GM12878 (cell line): ENCODE data around the gene VTI1A. TPM values are rescaled to one million over a fixed set of nuclear protein-coding genes. Genes with fewer than 3 reads are reported as not detected.

Experiments
- ATAC-seq: fragments of 200-7000 bp; cut with Tn5 transposase; 3 replicates; pipeline ENCODE4 v1.9.1; 2020; ENCODE audit warnings: mild to moderate bottlenecking, moderate library complexity
- BruUV-seq: library from RNA; stranded (reverse); fragments of 400-500 nt; replicated peaks from 2 replicates; lab custom pipeline; 2021; lab: Mats Ljungman, UMichigan
- CTCF ChIA-PET: fragments of 300-600 bp; sonication (Branson Sonifier 250); formaldehyde crosslinking; extraction: SDS; loops from one replicate; lab custom pipeline; 2021; ENCODE audit warnings: inconsistent platforms; lab: Yijun Ruan, JAX
- POLR2A ChIA-PET: fragments of 350-600 bp; formaldehyde crosslinking; extraction: SDS; loops from one replicate; lab custom pipeline; 2021; ENCODE audit warnings: inconsistent platforms; lab: Charles Lee
- RAD21 ChIA-PET: fragments of 300-600 bp; sonication (Branson Sonifier 250); formaldehyde crosslinking; loops from one replicate; lab custom pipeline; 2023; ENCODE audit warnings: antibody characterized with exemption; ENCODE audit not compliant: unreplicated experiment; lab: Charles Lee
- SMC1A ChIA-PET: fragments of 300-600 bp; sonication (Branson Sonifier 250); formaldehyde crosslinking; loops from one replicate; lab custom pipeline; 2023; ENCODE audit not compliant: unreplicated experiment, uncharacterized antibody; lab: Charles Lee
- DNase-seq: peaks from one replicate; pipeline ENCODE4 v3.0.0-alpha.2; 2011; ENCODE audit warnings: low read depth, low spot score
- FAIRE-seq: peaks from 3 replicates; lab custom pipeline; 2011; peaks lifted over from hg19 to GRCh38; lab: Jason Lieb, UNC
- H2AFZ ChIP-seq: 2 replicates; pipeline ENCODE4 v1.6.0; 2011; ENCODE audit warnings: low read depth, low read length, control low read depth; ENCODE audit not compliant: control insufficient read depth
- H3K27ac ChIP-seq: 2 replicates; pipeline ENCODE4 v1.5.1; 2011; ENCODE audit warnings: control low read depth; ENCODE audit not compliant: control insufficient read depth, insufficient read depth
- H3K27me3 ChIP-seq, 2 experiments: replicated peaks in 1 of 2; 2 replicates each; pipeline versions ENCODE4 v1.6.0 to v1.6.1; 2011; ENCODE audit warnings: low read length in 1 of 2; ENCODE audit not compliant: control insufficient read depth in 2 of 2, insufficient read depth in 2 of 2
- H3K36me3 ChIP-seq, 2 experiments: 2 replicates each; pipeline ENCODE4 v1.5.1; 2011; ENCODE audit warnings: low read length in 1 of 2; ENCODE audit not compliant: control insufficient read depth in 2 of 2, insufficient read depth in 2 of 2
- H3K4me1 ChIP-seq: 2 replicates; pipeline ENCODE4 v1.6.1; 2011; ENCODE audit warnings: mild to moderate bottlenecking, low read length, moderate library complexity, mixed read lengths; ENCODE audit not compliant: control insufficient read depth, insufficient read depth
- H3K4me2 ChIP-seq: 2 replicates; pipeline ENCODE4 v1.6.0; 2011; ENCODE audit warnings: control low read depth; ENCODE audit not compliant: control insufficient read depth, insufficient read depth
- H3K4me3 ChIP-seq: fragments of 200-600 bp; sonication (generic); 2 replicates; pipeline ENCODE4 v1.5.1; 2016
- H3K79me2 ChIP-seq: 2 replicates; pipeline ENCODE4 v1.6.0; 2011; ENCODE audit warnings: low read length; ENCODE audit not compliant: control insufficient read depth, insufficient read depth
- H3K9ac ChIP-seq: 2 replicates; pipeline ENCODE4 v1.8.0; 2011; ENCODE audit warnings: low read length, control low read depth, mixed read lengths; ENCODE audit not compliant: control insufficient read depth, insufficient read depth
- H3K9me3 ChIP-seq: replicated peaks from 3 replicates; pipeline ENCODE4 v1.5.1; 2011; ENCODE audit warnings: mild to moderate bottlenecking, low read length; ENCODE audit not compliant: control insufficient read depth, insufficient read depth
- H4K20me1 ChIP-seq: 2 replicates; pipeline ENCODE4 v1.6.0; 2011; ENCODE audit not compliant: control insufficient read depth, insufficient read depth
- ATF7 ChIP-seq: fragments of 450-650 bp; IDR thresholded peaks from 2 replicates; pipeline ENCODE4 v1.6.1; 2016; ENCODE audit warnings: low read depth, mild to moderate bottlenecking
- SMAD1 ChIP-seq: fragments of 450-650 bp; IDR thresholded peaks from 2 replicates; pipeline ENCODE4 v1.6.1; 2018; ENCODE audit warnings: mild to moderate bottlenecking, low read depth; ENCODE audit not compliant: partially characterized antibody
- SUZ12 ChIP-seq: fragments of 200-600 bp; sonication (generic); IDR thresholded peaks from one replicate; pipeline ENCODE4 v1.6.1; 2018; ENCODE audit warnings: antibody characterized with exemption, mild to moderate bottlenecking; ENCODE audit not compliant: unreplicated experiment
- TCF7 ChIP-seq: IDR thresholded peaks from 2 replicates; pipeline ENCODE4 v1.6.1; 2014; ENCODE audit warnings: antibody characterized with exemption, borderline replicate concordance
- ZNF217 ChIP-seq: fragments of 450-650 bp; IDR thresholded peaks from 2 replicates; pipeline ENCODE4 v1.6.1; 2017; ENCODE audit warnings: antibody characterized with exemption, mild to moderate bottlenecking
- WGBS: methylation state at CpG from one replicate; pipeline ENCODE4 v1.1.6; 2016; ENCODE audit warnings: low lambda C conversion rate; ENCODE audit not compliant: insufficient replicate concordance, insufficient coverage; ENCODE audit errors: missing lambda C conversion rate; 5-methylcytosine and 5-hydroxymethylcytosine counted together
- in situ Hi-C: fragments of 300-500 bp; cut with MboI; formaldehyde crosslinking; loops from 9 replicates; pipeline ENCODE4 v1.14.3; 2018; ENCODE audit warnings: mixed read lengths
- intact Hi-C: fragments of 100-400 bp; cut with micrococcal nuclease; formaldehyde crosslinking; loops from one replicate; pipeline ENCODE4 v1.14.2; 2022; ENCODE audit not compliant: unreplicated experiment
- polyA plus RNA-seq, 11 experiments: library from polyadenylated mRNA; depleted of rRNA in 4 of 11; unstranded in 6 of 11; stranded (reverse) in 5 of 11; fragments of >200 nt; fragmentation: Nextera tagmentation in 4 of 11; fragmentation: Illumina TruSeq in 1 of 11; extraction: Ambion mirVana in 4 of 11; extraction: Trizol in 1 of 11; gene quantifications; 1 replicate in 1 of 11; 2 replicates in 10 of 11; pipeline versions ENCODE4 v1.2.1 to v1.2.3, GENCODE V29; 2011 to 2016; ENCODE audit warnings: inconsistent platforms in 2 of 11, missing spikeins in 2 of 11, low read depth in 1 of 11
- total RNA-seq, 4 experiments: library from RNA; depleted of rRNA in 3 of 4; stranded (reverse); fragments of >200 nt in 3 of 4; fragmentation: Illumina TruSeq in 1 of 4; extraction: Trizol in 1 of 4; gene quantifications; 2 replicates each; pipeline versions ENCODE4 v1.2.1 to v1.2.3, GENCODE V29; 2013 to 2021
- TF ChIP-seq, protein P1 (sequence below): fragments of 450-650 bp; IDR thresholded peaks from 2 replicates; pipeline ENCODE4 v1.6.1; 2017; ENCODE audit warnings: mild to moderate bottlenecking, low read depth, inconsistent platforms; ENCODE audit not compliant: poor library complexity, severe bottlenecking

The VTI1A gene
- total and polyA plus RNA-seq, 10 of the 15 experiments (the other 5 are each of a cell fraction or from before 2014, with no cell fraction given), result 12.4 to 43.2 (median 27.5) TPM

DNA sequence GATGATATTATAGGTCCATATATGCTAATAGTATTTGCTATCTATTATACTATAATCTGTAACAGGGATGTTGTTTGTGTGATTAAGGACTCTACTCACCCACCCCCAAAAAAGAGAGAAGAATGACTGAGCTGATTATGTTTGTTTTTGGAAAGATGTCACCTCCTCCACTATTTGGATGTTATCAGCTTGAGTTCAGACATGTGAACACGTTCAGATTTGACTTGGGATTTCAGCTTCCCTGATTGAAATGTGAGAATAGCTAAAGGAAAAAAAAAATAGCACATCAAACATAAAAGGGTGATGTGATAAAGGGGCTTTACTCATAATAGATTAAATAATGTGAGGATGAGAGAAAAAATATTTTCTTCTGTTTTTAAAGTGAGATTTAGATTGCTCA is 81.2 kb downstream of the VTI1A start:
- H3K4me1 ChIP-seq, result peaks cover 14% of the 10 kb centered on the region
- ChIA-PET RAD21 (no interaction called here), POLR2A (no interaction called here), SMC1A (interaction anchor here (1.6 kb wide), 1 partner anchor 12 kb away, joined by 5 read pairs; no protein-coding TSS in a partner anchor), CTCF (no interaction called here)
- H3K27me3 ChIP-seq, result no peaks in the 10 kb centered on the region
- intact Hi-C loops, result no loop called here
- no peak for DNase-seq
- H2AFZ ChIP-seq, result no peak overlapping the region
- H3K79me2 ChIP-seq, result no peaks in the 10 kb centered on the region
- H3K9ac ChIP-seq, result no peak overlapping the region
- no peaks in the 10 kb centered on the region for H4K20me1 ChIP-seq
- TF ChIP-seq, protein P1, sequence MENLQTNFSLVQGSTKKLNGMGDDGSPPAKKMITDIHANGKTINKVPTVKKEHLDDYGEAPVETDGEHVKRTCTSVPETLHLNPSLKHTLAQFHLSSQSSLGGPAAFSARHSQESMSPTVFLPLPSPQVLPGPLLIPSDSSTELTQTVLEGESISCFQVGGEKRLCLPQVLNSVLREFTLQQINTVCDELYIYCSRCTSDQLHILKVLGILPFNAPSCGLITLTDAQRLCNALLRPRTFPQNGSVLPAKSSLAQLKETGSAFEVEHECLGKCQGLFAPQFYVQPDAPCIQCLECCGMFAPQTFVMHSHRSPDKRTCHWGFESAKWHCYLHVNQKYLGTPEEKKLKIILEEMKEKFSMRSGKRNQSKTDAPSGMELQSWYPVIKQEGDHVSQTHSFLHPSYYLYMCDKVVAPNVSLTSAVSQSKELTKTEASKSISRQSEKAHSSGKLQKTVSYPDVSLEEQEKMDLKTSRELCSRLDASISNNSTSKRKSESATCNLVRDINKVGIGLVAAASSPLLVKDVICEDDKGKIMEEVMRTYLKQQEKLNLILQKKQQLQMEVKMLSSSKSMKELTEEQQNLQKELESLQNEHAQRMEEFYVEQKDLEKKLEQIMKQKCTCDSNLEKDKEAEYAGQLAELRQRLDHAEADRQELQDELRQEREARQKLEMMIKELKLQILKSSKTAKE, result no peak
- TF ChIP-seq SMAD1 (no peak), TCF7 (no peak), SUZ12 (no peak), ATF7 (no peak), ZNF217 (no peak)
- WGBS, result 95% methylated on average over 1 of the region's 1 CpG
- H3K36me3 ChIP-seq, result no peaks in the 10 kb centered on the region; a peak in 1 of 4 replicates
- ATAC-seq, result no peak
- H3K9me3 ChIP-seq, result peaks cover 5% of the 10 kb centered on the region
- FAIRE-seq, result no peak
- H3K4me3 ChIP-seq, result no peak overlapping the region
- no peak overlapping the region for H3K27ac ChIP-seq
- no peak overlapping the region for H3K4me2 ChIP-seq
- no TSS peak for BruUV-seq
- in situ Hi-C loops, result no loop called here
